HG02571 (cell line): ENCODE results near the gene CAMK2A.

ENCODE experiments used
- ATAC-seq: cut with Tn5 transposase; IDR thresholded peaks from one replicate; pipeline ENCODE4 v1.9.1; 2021; ENCODE audit warnings: mild to moderate bottlenecking, moderate library complexity; ENCODE audit not compliant: unreplicated experiment

CAMK2A gene

GRCh38 chr5:150289551-150290390 is at the start of gene CAMK2A:
CAMK2A (minus strand) TSS chr5:150289773; CDS start chr5:150289625, 148 bp downstream.
- ATAC-seq = no peak

DNA sequence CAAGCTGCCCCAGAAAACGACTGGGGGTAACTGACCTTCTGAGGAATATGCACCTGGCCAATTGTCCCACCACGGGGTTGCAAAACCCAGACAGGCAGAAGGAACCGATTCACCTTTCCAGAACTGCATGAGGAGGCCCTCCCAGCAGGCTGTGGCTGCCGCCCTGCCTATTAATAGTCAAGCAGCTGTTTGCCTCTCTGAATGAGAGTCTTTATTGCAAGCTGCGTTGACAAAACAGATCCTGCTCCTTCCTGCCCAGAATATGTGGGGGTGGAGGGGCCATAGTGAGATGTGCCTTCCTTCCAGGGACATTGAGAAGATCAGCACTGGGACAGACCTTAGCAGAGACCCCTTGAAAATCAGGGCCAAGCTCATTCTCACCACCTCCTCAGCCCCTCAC is 49.6 kb upstream of the CAMK2A start:
- no peak for ATAC-seq

- ATAC-seq = no peak
Measured at GRCh38 chr5:150338546-150338945, 49.0 kb upstream of the CAMK2A start.

GRCh38 chr5:150335778-150336177 is 46.2 kb upstream of the CAMK2A start:
- no peak for ATAC-seq

DNA sequence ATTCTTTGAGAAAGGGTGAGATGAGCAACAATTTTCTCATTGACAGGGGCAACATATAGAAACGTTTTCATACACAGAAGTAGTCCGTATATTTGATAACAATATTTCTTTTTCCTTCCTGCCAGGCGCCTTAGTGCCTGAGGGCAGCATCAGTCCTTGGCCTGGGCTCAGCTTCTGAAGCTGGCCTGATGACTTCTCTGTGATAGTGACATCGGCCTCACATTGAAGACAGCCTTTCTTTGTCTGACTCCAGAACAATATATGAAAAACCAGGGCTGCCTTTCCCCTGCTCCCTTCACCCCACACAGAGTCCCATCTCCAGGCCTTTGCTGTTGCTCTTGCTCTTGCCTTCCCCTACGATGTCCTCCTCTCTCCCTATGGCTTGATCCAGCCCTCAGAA is 43.8 kb upstream of the CAMK2A start:
- no peak for ATAC-seq

- no peak for ATAC-seq
Measured at GRCh38 chr5:150329881-150330876, 40.6 kb upstream of the CAMK2A start.

DNA sequence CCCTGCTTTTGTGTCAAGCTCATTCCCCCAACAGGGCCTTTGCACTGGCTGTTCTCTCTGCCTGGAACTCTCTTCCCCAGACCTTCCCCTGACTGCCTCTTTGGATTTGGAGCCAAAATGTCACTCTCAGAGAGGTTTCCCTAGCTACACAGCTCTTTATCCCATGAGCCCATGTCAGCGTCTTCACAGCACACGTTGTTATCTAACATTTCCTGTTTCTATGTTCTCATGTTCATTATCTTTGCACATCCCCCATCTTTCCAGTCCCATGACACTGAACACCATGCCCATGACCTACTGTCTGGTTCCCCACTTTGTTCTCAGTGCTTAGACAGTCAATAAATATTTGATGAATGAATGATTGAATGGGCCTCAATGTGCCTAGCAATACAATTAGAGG is 39.5 kb upstream of the CAMK2A start:
- ATAC-seq = no peak

- no peak for ATAC-seq
Measured at GRCh38 chr5:150328515-150328914, 38.9 kb upstream of the CAMK2A start.

GRCh38 chr5:150327139-150327538 is 37.6 kb upstream of the CAMK2A start:
- ATAC-seq = no peak

DNA sequence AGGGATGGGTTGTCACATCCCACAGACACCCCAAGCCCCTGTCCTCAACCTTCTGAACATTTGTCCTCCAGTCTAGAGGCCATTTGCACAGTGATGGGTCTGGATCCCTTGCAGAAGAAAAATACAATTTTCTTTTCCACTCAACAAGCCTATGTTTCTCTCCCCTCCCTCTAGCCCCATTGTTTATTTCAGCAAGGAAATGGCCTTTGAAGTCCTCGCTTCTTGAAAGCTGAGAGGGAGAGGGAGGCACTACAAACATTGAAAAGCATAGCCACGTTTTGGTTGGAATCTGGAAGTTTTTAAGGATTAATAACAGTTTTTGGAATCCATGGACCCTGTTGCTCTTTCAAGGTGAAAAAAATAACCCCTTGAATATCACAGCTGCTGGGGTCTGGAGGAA is 37.1 kb upstream of the CAMK2A start:
- no peak for ATAC-seq

GRCh38 chr5:150325426-150325825 is 35.9 kb upstream of the CAMK2A start:
- ATAC-seq = no peak

DNA sequence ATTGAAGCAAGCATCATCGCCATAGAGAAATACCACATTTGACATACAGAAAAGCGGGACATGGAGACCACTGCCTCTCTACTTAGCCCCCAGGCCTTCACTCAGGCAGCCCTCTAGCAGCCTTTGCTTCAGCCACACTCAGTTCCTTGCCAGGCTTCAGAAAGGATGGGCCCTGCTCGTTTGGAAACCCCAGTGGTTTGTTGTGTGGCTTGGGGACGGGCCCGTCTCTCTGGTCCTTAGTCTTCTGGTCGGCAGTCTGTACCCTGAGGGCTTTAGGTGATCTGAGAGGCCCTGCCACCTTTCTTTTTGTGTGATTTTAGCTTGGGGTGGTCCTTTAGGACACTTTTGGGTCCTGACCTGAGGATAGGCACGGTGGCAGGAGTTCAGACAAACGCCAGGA is 34.2 kb upstream of the CAMK2A start:
- ATAC-seq = no peak

GRCh38 chr5:150323092-150323491 is 33.5 kb upstream of the CAMK2A start:
- no peak for ATAC-seq

DNA sequence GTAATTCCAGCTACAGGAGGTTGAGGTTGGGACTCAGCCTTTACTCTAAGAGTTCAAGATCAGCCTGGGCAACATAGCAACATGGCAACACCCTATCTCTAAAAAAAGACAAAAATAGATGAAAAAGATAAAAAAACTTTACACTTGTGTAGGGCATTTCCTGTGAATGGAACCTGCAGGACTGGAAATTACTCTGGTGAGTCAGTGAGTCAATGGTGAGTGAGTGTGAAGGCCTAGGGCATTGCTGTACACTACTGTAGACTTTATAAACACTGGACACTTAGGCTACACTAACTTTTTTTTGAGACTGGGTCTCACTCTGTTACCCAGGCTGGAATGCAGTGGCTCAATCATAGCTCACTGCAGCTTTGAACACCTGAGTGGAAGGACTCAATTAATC is 32.6 kb upstream of the CAMK2A start:
- no peak for ATAC-seq

DNA sequence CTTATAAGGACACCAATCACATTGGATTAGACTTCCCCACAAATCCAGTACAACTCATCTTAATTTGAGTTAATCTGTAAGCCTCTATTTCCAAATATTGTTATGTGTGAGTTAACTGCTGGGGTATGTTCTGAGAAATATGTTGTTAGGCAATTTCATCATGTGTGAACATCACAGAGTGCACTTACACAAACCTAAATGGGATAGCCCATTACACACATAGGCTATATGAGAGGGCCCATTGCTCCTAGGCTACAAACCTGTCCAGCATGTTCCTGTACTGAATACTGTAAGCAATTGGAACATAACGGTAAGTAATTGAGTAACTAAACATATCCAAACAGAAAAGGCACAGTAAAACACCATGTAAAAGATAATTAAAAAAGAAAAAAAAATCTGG is 32.2 kb upstream of the CAMK2A start:
- ATAC-seq = no peak

GRCh38 chr5:150321211-150321610 is 31.6 kb upstream of the CAMK2A start:
- ATAC-seq = no peak

- no peak for ATAC-seq
Measured at GRCh38 chr5:150320044-150320613, 30.6 kb upstream of the CAMK2A start.

GRCh38 chr5:150319484-150319790 is 29.9 kb upstream of the CAMK2A start:
- no peak for ATAC-seq

GRCh38 chr5:150318613-150319483 is 29.3 kb upstream of the CAMK2A start:
- no peak for ATAC-seq
